22Rv1 (cell line): ENCODE results near the gene SMPD2.

ENCODE experiments used
- ZFX ChIP-seq: fragments of 450-650 bp; IDR thresholded peaks from 2 replicates; pipeline ENCODE4 v1.6.1; 2017; ENCODE audit warnings: antibody characterized with exemption, borderline replicate concordance
- TF ChIP-seq, protein P1 (sequence below): fragments of 450-650 bp; IDR thresholded peaks from 2 replicates; pipeline ENCODE4 v1.5.1; 2017; ENCODE audit warnings: mild to moderate bottlenecking

DNA sequence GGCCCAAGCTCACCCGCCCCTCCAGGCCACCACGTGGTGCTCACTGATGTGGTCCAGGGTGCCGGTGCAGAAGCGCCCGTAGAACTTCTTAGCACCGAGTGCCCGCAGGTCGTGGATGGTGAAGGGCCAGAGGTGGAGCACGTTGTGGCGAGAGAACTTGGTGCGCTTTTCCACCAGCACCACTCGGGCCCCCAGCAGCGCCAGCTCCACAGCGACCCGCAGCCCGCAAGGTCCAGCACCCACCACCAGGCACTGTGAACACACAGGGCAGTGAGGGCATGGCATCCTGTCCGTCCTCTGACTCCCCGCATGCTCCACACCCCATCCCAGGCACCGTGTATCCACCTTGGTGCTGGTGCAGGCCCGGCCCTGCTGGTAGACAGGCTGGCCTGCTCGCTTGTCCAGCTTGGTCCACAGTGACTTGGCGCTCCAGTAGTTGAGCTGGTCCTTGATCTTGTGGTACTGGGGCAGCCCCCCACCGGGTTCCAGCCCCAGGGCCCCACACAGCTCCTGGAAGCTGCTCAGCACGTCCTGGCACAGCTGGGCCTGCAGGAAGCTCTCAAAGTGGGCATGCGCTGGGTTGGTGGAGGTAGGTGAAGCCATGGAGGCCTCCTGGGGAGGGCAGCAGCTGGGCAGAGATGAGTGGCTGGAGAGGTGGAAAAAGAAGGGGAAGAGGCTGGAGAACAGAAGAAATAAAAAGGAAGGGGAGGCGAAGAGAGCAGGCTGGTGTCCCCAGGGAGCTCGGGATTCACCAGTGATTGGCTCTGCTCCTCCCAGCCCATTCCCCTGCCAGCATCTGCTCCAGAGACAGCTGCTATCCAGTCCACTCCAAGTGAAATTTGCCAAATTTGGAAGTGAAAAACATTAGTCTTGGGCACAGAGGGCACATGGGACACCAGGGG lies 13.3 kb downstream of the SMPD2 start:
- TF ChIP-seq, protein P1, sequence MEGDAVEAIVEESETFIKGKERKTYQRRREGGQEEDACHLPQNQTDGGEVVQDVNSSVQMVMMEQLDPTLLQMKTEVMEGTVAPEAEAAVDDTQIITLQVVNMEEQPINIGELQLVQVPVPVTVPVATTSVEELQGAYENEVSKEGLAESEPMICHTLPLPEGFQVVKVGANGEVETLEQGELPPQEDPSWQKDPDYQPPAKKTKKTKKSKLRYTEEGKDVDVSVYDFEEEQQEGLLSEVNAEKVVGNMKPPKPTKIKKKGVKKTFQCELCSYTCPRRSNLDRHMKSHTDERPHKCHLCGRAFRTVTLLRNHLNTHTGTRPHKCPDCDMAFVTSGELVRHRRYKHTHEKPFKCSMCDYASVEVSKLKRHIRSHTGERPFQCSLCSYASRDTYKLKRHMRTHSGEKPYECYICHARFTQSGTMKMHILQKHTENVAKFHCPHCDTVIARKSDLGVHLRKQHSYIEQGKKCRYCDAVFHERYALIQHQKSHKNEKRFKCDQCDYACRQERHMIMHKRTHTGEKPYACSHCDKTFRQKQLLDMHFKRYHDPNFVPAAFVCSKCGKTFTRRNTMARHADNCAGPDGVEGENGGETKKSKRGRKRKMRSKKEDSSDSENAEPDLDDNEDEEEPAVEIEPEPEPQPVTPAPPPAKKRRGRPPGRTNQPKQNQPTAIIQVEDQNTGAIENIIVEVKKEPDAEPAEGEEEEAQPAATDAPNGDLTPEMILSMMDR = no peak
- TF ChIP-seq ZFX = no peak
